Measurements from ENCODE around the gene SUGCT.

GRCh38 chr7:40463446-40463845 is 328.6 kb downstream of the SUGCT start:
- TF ChIP-seq CTCF (conservative IDR thresholded peaks at IDR 0.05 in 1 of 2, IDR thresholded peaks at IDR 0.05 in 1 of 2; ENCODE audit: extremely low read depth in 1 of 2, insufficient read depth in 1 of 2, low read depth in 1 of 2, low read length in 2 of 2) (no peak), EZH2 (IDR thresholded peaks at IDR 0.05; ENCODE audit: borderline replicate concordance, low read length) (no peak)
